C1 segment of cervical spinal cord (tissue), 14 donors: ENCODE results near the gene CD40.

ENCODE experiments used
- DNase-seq, 14 donors: peaks; one replicate each; lab custom pipeline; 2025; lab: John Stamatoyannopoulos, UW

CD40 gene

DNA sequence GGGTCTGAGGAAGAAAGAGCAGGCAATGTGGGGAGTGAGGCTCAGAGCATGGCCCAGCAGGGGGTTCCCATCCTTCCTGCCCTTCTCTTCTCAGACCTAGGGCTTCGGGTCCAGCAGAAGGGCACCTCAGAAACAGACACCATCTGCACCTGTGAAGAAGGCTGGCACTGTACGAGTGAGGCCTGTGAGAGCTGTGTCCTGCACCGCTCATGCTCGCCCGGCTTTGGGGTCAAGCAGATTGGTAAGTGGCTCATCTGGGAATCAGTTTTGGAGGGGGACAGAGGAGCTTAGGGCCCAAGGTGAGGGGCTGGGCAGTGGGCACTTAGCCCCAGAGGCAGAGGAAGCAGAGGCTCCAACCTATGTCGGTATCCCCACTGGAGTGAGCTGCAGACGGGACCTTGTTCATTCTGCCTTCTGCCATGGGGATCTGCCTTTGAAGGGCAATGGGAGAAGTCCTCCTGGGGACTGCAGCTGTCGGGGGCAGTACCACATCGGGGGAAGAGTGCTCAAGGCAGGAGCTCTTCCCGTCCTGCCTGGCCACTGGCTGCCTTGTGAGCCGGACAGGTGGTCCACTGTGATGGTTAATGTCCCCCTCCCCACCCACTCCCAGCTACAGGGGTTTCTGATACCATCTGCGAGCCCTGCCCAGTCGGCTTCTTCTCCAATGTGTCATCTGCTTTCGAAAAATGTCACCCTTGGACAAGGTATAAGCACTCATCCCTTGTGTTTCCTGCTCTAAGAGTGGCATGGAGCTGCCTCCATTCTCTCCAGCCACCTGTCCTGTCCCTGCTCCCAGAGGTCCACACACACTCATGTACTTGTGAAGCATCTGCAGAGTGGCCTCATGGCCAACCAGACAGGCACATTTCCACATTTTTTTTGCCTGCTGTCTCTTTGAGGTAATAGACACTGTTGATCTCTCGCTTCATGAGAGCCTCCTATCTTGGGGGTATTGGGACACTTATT, 4.7 kb downstream of the CD40 start:
- DNase-seq: no peak

GRCh38 chr20:46123482-46124245, 5.5 kb downstream of the CD40 start:
- DNase-seq: no peak

DNA sequence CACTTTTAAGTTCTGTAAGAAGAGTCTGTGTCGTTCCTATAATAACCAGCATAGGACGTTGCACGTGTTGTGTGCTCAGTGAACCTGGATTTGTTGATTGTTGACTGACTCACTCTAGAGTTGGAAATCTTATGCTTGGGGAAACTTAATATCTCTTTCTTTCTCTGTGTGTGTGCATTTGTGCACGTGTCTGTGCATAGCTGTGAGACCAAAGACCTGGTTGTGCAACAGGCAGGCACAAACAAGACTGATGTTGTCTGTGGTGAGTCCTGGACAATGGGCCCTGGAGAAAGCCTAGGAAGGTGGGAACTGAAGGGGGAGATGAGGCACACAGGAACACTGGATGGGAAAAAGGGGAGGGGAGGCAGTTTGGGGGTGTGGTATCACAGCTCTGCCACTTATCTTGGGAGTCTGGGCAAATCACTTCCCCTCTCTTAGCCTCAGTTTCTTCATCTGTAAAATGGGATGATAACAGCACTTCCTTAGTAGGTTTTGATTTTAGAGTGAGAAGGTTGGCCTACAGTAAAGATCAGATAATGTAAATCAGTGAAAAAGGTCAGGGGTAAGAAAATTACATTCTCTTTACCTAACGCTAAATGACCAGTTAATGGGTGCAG, 8.4 kb downstream of the CD40 start:
- DNase-seq: no peak

- peak in 1 of 14 donors; percentile 32 for DNase-seq
These were observed 9.4 kb downstream of the CD40 start for GRCh38 chr20:46127396-46128010.

DNA sequence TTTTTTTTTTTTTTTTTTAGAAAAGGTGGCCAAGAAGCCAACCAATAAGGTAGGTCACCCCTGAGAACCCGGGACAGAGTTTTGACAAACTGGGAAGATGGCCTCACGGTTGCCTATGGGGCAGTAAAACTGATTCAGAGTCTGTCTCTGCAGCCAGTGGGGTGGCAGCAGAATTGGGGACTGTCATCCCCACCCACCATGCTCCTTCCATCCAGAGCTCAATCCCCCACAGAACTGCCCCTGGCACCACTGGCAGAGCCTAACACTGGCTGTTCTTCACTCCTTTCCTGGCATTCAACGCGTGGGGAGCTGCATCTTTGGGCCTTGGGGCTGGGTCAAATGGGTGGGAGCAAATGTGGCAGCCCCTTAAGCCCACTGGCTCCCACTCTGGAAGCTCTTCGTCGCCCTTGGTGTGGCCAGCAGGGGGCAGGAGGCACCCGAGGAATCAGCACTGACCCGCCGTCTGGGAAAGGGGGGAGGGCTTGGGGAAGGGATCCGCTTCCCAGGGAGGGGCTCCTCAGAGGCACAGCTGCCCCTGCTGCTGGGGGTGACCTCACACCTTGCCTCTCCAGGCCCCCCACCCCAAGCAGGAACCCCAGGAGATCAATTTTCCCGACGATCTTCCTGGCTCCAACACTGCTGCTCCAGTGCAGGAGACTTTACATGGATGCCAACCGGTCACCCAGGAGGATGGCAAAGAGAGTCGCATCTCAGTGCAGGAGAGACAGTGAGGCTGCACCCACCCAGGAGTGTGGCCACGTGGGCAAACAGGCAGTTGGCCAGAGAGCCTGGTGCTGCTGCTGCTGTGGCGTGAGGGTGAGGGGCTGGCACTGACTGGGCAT, 10.4 kb downstream of the CD40 start:
- DNase-seq: peak in 5 of 14 donors; percentile 5 to 60 (median 23)

DNA sequence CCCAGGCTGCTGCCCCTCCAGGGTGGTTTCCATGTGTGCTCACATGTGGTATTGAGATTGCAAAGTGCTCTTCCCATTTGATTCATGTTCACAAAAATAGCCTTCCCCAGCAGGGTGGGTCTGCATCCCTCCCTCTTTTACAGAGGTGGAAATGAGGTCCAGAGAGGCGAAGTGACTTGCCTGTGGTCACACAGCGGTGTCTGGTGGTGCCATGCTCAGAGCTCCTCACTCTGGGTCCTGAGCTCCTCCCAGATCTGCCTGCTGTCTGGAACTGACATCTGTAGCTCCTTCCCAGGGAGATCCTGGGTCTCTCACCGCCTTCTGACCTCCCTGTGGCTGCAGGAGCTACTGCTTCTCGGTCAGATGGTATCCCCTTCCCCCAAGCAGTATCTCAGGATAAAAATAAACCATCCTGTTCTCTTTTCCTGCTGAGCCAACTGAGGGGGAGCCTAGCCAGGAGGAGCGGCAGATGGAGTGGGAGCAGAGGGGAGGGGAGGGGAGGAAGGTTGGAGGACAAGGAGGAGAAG, 11.9 kb downstream of the CD40 start:
- peak in 3 of 14 donors; percentile 8 to 95 (median 37) for DNase-seq

GRCh38 chr20:46130534-46130933, 12.4 kb downstream of the CD40 start:
- peak in 1 of 14 donors; percentile 87 for DNase-seq

- DNase-seq: no peak
These were observed 13.3 kb downstream of the CD40 start for GRCh38 chr20:46131396-46131795.

DNA sequence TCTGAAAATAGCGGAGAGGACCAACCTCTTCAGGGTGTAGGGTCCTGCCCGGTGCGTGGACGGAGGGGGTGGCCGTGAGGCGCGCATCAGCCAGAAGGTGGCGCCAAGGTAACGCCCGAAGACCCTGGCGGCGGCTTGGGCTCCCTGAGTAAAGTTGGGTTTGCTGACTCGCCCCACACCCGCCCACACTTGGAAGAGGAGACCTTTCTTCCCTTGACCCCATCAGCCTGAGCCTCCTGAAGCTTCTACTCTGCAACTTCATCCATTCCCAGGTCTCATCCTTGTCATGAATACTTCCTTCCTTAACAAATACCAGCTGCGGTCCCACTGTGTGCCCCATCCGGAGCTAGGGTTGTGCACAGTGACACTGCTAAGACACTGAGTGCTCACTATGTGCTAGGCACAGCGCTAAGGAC, 14.6 kb downstream of the CD40 start:
- peak in 13 of 14 donors; percentile 10 to 76 (median 29) for DNase-seq

DNA sequence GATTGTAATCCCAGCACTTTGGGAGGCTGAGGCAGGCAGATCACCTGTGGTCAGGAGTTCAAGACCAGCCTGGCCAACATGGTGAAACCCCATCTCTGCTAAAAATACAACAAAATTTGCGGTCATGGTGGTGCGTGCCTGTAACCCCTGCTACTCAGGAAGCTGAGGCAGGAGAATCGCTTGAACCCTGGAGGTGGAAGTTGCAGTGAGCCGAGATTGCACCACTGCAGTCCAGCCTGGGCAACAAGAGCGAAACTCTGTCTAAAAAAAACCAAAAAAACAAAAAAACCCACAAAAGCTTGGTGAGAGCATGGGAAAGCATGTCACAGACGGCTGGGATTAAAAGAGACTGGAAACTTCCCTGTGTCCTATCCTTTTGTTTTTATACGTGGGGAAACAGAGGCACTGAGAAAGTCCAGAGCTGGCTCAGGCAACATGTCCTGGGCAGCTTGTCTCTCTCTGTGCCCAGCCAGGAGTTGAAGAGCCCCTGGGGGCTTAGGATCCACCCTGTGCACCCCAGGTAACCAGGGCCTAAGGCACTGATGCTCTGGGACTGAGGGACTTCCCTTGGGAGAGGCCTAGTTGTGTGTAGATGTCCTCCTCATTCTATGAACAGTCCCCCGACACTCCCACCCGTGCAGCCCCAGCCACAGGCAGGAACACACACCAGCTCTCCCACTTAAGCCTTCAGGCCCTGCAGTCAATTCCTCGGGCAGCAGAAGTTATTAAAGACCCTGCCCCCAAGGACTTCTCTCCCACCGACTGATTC, 16.0 kb downstream of the CD40 start:
- no peak for DNase-seq

- no peak for DNase-seq
These were observed 16.6 kb downstream of the CD40 start for GRCh38 chr20:46134716-46135115.

- peak in 3 of 14 donors; percentile 6 to 39 (median 27) for DNase-seq
These were observed 17.9 kb downstream of the CD40 start for GRCh38 chr20:46135856-46136633.

DNA sequence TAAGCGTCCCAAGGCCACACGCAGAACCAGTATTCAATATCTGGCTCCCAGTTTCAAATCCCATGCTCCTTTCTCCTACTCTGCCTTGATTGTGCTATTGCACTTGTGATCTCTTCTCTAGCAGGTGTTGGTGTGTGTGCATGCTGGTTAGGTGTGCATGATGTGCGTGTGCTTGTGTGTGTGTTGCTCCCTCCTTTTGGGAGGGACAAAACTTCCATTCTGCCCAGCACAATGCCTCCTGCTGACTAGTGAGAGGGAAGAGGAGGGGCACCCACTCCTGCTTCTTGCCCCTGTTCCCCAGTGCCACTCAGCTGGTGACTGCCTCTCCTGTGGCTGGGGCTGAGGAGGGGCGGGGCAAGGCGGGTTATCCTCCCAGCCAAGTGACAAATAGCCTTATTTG, 19.7 kb downstream of the CD40 start:
- DNase-seq: no peak

- DNase-seq: peak in 1 of 14 donors; percentile 5
These were observed 21.3 kb downstream of the CD40 start for GRCh38 chr20:46139266-46139889.

DNA sequence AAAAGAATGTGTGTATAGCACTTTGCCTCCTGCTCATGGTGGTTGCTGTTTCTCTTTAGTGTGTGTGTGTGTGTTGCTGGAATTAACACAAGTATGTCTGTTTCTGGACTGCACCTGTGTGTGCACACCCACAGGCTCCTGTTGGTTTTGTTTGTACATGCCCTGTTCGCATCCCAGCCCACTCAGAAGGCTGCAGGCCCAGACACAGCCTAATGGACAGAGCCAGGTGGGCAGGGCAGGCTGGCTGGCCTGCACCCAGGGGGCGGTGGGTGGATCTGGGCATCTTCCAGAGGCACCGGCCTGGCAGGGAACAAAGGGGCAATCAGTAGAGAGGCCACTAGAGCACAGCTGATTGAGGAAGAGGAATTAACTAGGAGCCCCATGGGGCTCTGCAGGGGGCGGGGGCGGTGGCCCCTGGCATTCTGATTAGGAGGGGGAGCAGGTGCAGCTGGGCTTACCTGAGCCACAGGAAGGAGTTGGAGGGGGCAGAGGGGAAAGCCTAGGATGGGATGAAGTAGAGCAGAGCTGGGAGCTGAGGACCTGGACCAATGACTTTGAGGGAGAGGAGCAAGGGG, 21.9 kb downstream of the CD40 start:
- no peak for DNase-seq

GRCh38 chr20:46142124-46142523, 24.0 kb downstream of the CD40 start:
- DNase-seq: no peak

DNA sequence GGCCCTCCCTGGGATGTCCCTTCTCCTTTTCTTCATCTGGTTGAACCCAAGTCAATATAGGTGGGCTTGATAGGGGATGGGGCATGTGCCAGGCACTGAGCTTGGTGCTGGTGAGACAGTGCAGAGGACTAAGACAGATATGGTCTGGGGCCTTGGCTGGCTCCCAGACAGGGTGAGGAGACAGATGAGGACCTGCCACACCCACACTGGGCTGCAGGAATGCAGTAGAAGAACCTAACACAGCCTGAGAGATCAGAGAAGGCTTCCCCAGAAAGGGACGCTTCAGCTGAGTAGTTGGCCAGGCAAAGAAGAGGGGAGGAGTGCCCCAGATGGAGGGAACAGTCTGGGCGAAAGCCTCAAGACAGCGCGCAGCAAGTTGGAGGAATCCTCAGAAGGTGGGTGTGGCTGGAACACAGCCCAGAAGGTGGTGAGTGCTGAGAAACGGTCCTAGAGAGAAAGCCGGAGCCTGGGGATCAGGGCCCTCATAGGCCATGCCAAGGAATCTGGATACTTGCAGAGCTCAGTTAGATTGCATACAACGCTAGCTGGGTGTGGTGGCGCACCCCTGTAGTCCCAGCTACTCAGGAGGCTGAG, 26.4 kb downstream of the CD40 start:
- no peak for DNase-seq

DNA sequence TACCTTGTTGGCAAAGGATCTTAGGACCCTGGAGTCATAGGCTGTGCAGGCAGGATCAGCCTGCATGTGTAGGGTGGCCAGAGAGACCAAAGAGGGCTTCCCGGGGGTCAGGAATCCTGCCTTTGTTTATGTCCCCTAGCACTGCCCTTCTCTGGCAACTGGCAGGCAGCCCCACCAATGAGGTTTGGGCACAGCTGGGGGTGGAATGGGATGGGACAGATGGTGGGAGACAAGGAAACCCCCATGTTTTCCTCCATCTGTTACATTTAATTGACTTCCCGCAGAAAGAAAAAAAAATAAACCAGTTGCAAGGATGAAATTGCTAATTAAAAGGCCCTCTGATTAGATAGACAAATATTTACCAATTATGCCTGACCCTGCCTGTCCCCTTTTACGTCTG, 27.6 kb downstream of the CD40 start:
- DNase-seq: peak in 1 of 14 donors; percentile 55
